CD4-positive, alpha-beta T cell treated with Interleukin-15 for 4 hours (primary cell): ENCODE results near the gene TPBGL.

Source experiments
- DNase-seq: peaks from one replicate; pipeline ENCODE4 v3.0.0-alpha.2; 2020; ENCODE audit warnings: low spot score

Gene TPBGL

GRCh38 chr11:75240311-75241035 is at the start of gene TPBGL:
TPBGL (plus strand) TSS chr11:75240774; CDS start chr11:75241050, 276 bp downstream.
- no peak for DNase-seq

DNA sequence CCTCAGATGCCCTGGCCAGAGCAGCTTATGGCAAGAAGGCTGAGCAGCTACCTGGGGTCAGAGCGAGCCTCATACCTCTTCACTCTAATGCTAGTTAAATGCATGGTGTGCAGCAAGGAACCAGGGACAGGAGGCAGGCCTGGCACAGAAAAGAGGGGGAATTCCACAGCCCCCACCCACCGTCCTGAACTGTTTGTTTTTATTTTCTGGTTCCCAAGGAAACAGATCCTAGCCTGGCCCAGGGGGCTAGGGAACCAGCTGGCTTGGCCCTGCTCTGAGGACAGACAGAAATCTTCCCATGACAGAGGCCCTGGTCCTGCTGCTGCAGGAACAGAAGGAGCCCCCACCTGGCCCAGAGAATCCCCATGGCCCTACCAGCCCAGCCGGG is 49.2 kb upstream of the TPBGL start:
- no peak for DNase-seq

- DNase-seq = no peak
Measured at GRCh38 chr11:75193271-75193670, 47.3 kb upstream of the TPBGL start.

GRCh38 chr11:75193711-75194110 is 46.9 kb upstream of the TPBGL start:
- no peak for DNase-seq

DNA sequence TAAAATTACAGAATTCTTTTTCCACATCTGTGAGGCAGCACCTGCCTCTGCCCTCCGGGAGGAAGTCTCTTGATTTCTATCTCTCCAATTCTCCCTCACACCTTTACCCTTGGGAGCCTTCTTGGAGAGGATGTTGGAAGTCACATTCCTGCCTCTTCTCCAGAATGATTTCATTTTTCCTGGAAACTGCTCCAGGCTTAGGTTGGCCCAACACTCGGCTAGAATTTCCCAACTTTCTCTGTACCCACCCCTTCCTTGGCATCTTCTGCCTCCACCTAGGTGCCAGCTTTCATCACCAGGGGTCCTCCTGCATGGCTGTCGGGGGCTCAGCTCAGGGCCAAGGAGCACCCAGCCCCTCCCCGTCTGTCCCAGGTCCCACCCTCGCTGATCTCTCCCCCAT is 46.4 kb upstream of the TPBGL start:
- no peak for DNase-seq

DNA sequence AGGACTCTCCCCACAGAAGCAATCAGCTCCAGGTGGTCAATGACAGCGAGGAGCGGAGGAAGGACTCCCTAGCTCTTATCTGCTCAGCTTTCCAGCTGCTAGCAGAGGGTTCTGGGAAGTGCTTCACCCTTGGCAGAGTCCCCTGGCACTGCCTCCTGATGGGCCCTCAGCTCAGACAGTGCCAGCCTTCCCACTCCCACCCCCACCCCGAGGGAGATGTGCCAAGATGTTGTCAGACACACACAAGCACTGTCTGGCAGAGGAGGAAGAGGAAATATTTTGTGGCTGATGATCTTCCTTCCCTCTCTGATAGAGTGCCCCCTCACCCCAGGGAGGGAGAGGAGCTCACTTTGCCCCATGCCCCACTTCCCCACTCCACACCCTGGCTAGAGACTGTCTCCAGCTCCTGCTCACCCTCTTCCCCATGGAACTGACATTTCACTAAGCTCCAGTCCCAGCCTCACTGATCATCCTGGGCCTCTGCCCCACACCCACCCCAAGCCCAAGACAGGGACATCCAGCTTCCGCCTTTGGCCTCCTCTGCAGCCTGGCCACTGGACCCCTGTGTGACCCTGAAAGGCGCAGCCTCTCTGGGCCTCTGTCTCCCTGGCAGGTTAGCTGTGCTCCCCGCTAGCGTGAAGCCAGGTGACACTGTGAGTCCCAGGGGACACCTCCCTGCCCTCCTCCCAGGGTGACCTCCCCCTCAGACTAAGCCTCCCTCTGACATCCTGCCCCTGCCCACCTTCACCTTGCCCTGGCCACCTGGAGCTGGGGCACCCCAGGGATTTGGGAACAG is 45.2 kb upstream of the TPBGL start:
- no peak for DNase-seq

GRCh38 chr11:75196426-75196825 is 44.1 kb upstream of the TPBGL start:
- DNase-seq = no peak

DNA sequence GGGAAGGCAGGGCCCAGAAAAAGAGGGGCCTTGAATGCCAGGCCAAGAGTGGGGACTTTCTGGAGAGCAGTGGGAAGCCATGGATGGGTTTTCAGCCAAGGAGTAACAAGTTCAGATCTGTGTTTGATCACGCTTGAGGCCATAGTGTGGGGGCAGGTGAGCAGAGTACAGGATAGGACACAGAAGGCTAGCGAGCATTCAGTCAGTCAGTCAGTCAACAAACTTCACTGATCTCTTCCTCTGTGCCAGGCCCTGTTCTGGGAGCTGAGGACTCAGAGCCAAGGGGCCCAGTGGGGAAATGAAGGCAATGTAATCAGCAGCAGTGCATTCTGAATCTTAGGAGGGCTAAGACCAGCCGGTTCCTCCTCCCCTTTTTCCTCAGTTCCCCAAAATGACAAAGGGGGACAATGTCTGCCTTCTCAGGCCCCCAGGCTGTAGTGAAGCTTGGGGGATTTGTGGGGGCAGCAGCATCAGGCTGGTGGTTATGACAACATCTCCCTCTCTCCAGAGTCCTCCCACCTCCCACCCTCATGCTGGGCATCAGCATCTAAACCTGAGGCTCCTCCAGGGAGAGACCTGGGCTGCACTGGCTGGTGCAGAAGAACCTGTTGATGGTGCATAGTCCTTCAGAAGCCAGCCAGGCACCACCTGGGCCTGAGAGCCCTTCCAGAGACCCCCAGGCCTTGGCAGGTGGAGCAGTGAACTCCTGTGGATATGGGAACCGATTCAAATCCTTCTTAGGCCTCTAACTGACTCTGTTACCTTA is 42.9 kb upstream of the TPBGL start:
- no peak for DNase-seq

- no peak for DNase-seq
Measured at GRCh38 chr11:75198278-75198973, 42.1 kb upstream of the TPBGL start.

GRCh38 chr11:75199412-75199955 is 41.1 kb upstream of the TPBGL start:
- no peak for DNase-seq

- no peak for DNase-seq
Measured at GRCh38 chr11:75200051-75200450, 40.5 kb upstream of the TPBGL start.

DNA sequence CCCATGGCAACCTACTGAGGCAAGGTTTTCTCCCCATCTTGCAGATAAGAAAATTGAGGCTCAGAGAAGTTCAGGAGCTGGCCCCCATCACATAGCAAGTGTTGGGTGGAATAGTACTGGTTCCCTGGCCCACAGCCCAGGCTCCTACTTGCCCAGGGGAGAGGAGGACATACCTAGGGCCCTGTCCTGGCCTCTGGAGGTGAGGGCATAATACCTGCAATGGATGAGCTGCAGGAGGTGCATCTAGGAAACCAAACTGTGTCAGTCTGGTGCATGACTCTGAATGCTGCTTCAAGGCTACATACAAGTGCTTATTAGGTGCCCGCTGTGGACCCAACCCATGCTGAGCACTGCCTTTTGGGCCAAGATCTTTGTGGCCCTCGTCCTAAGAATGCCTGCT is 40.0 kb upstream of the TPBGL start:
- DNase-seq = no peak

DNA sequence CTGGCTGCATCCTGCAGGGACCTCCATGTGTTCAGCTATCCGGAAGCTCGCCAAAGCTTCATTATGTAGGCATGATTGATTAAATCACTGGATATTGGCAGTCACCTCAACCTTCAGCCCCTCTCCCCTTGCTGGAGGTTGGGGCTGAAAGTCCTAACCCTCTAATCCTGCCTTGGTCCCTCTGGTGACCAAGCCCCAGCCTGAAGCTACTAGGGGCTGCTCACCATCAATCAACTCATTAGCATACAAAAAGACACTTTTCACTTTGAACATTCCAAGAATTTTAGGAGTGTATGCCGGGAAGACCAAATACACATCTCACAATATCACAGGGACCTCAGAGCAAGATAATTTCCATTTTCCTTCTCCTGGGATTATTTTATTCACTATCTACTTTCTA is 38.8 kb upstream of the TPBGL start:
- no peak for DNase-seq

- no peak for DNase-seq
Measured at GRCh38 chr11:75202195-75202594, 38.4 kb upstream of the TPBGL start.

GRCh38 chr11:75203138-75203537 is 37.4 kb upstream of the TPBGL start:
- DNase-seq = no peak

- no peak for DNase-seq
Measured at GRCh38 chr11:75203641-75204011, 36.9 kb upstream of the TPBGL start.

DNA sequence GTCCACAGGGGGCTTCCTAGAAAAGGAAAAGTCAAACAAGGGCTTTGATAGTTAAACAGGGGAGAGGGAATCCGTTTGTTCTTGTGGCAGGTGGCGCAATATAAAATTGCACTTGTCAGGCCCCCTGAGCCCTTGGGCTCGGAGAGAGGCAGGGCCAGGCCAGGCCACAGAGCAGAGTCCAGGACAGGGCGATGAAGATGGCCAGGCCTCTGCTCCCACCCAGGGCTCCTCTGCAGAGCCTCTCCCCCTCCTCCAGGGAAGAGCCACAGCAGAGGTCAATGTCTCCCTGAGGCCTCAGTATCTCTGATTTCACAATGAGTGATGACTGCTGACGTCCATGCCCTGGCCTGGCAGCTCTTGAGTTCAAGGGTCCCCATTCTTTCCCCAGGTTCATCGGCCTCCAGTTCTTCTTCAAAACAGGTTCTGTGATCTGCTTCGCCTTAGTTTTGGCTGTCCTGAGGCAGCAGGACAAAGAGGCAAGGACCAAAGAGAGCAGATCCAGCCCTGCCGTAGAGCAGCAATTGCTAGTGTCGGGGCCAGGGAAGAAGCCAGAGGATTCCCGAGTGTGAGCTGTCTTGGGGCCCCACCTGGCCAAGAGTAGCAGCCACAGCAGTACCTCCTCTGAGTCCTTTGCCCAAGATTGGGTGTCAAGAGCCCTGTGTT is 36.4 kb upstream of the TPBGL start:
- DNase-seq = no peak

GRCh38 chr11:75204685-75205563 is 35.6 kb upstream of the TPBGL start:
- DNase-seq = peak; percentile 78

DNA sequence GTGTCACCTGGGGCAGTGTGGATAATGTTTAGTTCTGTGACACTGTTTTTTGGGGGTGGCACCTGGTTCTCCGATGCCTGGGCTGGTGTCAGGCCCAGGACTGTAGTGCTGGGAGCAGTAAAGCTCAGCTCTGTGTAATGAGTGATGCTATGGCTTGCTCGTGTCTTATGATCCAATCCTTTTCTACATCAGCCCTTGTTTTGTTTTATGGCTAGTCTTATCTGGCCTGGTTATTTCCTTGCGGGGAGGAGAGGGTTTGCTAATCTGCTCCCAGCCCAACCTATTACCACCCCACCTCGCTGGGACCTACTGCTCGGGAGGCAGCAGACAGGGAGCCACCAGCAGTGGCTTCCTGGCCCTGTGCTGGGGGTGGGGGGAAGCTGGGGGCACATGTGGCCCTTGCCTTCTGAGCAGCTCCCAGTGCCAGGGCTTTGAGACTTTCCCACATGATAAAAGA is 35.0 kb upstream of the TPBGL start:
- no peak for DNase-seq

DNA sequence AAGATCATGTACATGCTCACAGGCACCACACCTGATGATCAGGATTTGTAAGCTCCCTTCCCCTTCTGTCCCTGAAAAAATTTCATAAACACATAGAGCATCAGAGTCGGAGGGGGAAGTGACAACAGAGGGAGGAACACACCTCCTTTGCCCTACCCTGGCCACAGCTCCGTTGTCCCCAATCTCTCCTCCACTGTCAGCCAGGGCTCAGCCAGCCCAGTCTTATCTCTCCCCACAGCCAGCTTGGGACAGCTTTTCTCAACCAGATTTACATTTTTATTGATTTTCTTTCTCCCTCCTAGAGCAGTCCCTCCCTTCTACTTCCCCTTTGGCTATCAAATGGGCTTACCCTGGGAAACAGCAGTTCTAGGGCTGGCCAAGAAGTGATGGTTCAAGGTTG is 32.1 kb upstream of the TPBGL start:
- no peak for DNase-seq
